Gastroesophageal sphincter (tissue), 4 donors: ENCODE data around the gene IQSEC3. TPM values are rescaled to one million over a fixed set of nuclear protein-coding genes. Genes with fewer than 3 reads are reported as not detected.

ENCODE experiments used
- ATAC-seq: fragments of 150-250 bp; one replicate; pipeline ENCODE4 v1.9.1; 2016; ENCODE audit warnings: mild to moderate bottlenecking, moderate library complexity
- H3K27ac ChIP-seq, 4 donors: fragments of 200-600 bp; sonication (generic) in 3 of 4; 1 replicate in 3 of 4; 2 replicates in 1 of 4; pipeline ENCODE4 v1.5.1; 2016 to 2019
- H3K27me3 ChIP-seq: fragments of 200-600 bp; sonication (generic); one replicate; pipeline ENCODE4 v1.5.1; 2019
- H3K36me3 ChIP-seq, 2 donors: fragments of 200-600 bp; sonication (generic); one replicate each; pipeline ENCODE4 v1.5.1; 2019; ENCODE audit warnings: control low read depth in 1 of 2
- H3K4me1 ChIP-seq, 3 donors: fragments of 200-600 bp; sonication (generic); 1 replicate in 2 of 3; 2 replicates in 1 of 3; pipeline ENCODE4 v1.5.1; 2016 to 2019; ENCODE audit warnings: control low read depth in 2 of 3
- H3K4me3 ChIP-seq, 2 donors: fragments of 200-600 bp; sonication (generic); one replicate each; pipeline ENCODE4 v1.5.1; 2019; ENCODE audit warnings: mild to moderate bottlenecking in 1 of 2, moderate library complexity in 1 of 2
- H3K9me3 ChIP-seq, 3 donors: fragments of 200-600 bp; sonication (generic); one replicate each; pipeline ENCODE4 v1.5.1; 2017 to 2019; ENCODE audit warnings: control low read depth in 2 of 3
- EP300 ChIP-seq: sonication (generic); formaldehyde crosslinking; IDR thresholded peaks from one replicate; pipeline ENCODE4 v1.6.1; 2017; ENCODE audit warnings: antibody characterized with exemption, mild to moderate bottlenecking
- POLR2A ChIP-seq, 2 donors: fragments of 450-650 bp; IDR thresholded peaks; one replicate each; pipeline ENCODE4 v1.6.1; 2017; ENCODE audit warnings: antibody characterized with exemption in 2 of 2, mild to moderate bottlenecking in 2 of 2, moderate library complexity in 1 of 2
- POLR2AphosphoS5 ChIP-seq: sonication (generic); formaldehyde crosslinking; IDR thresholded peaks from one replicate; pipeline ENCODE4 v1.6.1; 2017; ENCODE audit warnings: antibody characterized with exemption
- WGBS, 2 donors: methylation state at CpG; one replicate each; pipeline ENCODE4 v1.1.5; 2018; ENCODE audit warnings: low coverage in 1 of 2; 5-methylcytosine and 5-hydroxymethylcytosine counted together
- total RNA-seq, 4 donors: library from RNA; depleted of rRNA; stranded (reverse); fragments of >200 nt; gene quantifications; one replicate each; pipeline ENCODE4 v1.1.0, GENCODE V29; 2016
- TF ChIP-seq, protein P1 (sequence below), 4 experiments: fragments of 200-600 bp in 2 of 4; fragments of 450-650 bp in 2 of 4; sonication (generic) in 1 of 4; IDR thresholded peaks; one replicate each; pipeline ENCODE4 v1.5.1; 2017 to 2019; ENCODE audit warnings: antibody characterized with exemption in 4 of 4, mild to moderate bottlenecking in 2 of 4, moderate library complexity in 2 of 4

The IQSEC3 gene
- total RNA-seq, 4 donors from 2014 or later: 0.07 to 2.4 (median 0.57) TPM

GRCh38 chr12:221736-222135, 155.2 kb downstream of the IQSEC3 start:
- no peaks in the 10 kb centered on the region for H3K9me3 ChIP-seq
- peaks cover 43% of the 10 kb centered on the region for H3K27me3 ChIP-seq
- no peak overlapping the region for H3K4me3 ChIP-seq
- TF ChIP-seq, protein P1, sequence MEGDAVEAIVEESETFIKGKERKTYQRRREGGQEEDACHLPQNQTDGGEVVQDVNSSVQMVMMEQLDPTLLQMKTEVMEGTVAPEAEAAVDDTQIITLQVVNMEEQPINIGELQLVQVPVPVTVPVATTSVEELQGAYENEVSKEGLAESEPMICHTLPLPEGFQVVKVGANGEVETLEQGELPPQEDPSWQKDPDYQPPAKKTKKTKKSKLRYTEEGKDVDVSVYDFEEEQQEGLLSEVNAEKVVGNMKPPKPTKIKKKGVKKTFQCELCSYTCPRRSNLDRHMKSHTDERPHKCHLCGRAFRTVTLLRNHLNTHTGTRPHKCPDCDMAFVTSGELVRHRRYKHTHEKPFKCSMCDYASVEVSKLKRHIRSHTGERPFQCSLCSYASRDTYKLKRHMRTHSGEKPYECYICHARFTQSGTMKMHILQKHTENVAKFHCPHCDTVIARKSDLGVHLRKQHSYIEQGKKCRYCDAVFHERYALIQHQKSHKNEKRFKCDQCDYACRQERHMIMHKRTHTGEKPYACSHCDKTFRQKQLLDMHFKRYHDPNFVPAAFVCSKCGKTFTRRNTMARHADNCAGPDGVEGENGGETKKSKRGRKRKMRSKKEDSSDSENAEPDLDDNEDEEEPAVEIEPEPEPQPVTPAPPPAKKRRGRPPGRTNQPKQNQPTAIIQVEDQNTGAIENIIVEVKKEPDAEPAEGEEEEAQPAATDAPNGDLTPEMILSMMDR (IDR thresholded peaks at IDR 0.05): no peak
- TF ChIP-seq EP300 (no peak), POLR2AphosphoS5 (no peak), POLR2A (IDR thresholded peaks at IDR 0.05) (no peak)
- H3K36me3 ChIP-seq: no peaks in the 10 kb centered on the region
- no peak overlapping the region for H3K27ac ChIP-seq
- no peak for ATAC-seq
- H3K4me1 ChIP-seq: no peaks in the 10 kb centered on the region
- WGBS, 2 donors: 95% methylated on average over 3 of the region's 6 CpGs; no CpG with 5 or more reads in 1 of the 2 donors

GRCh38 chr12:223841-224240, 157.3 kb downstream of the IQSEC3 start:
- Histone ChIP-seq H3K27ac (no peak overlapping the region), H3K4me1 (no peaks in the 10 kb centered on the region), H3K36me3 (no peaks in the 10 kb centered on the region), H3K27me3 (peaks cover 54% of the 10 kb centered on the region), H3K4me3 (no peak overlapping the region), H3K9me3 (no peaks in the 10 kb centered on the region)
- TF ChIP-seq, protein P1 (IDR thresholded peaks at IDR 0.05): no peak
- TF ChIP-seq EP300: no peak
- TF ChIP-seq POLR2AphosphoS5: no peak
- ATAC-seq: no peak
- 73 to 74% methylated on average over 4 to 7 of the region's 11 CpGs for WGBS, 2 donors

GRCh38 chr12:224330-224729, 157.8 kb downstream of the IQSEC3 start:
- no peak for ATAC-seq

DNA sequence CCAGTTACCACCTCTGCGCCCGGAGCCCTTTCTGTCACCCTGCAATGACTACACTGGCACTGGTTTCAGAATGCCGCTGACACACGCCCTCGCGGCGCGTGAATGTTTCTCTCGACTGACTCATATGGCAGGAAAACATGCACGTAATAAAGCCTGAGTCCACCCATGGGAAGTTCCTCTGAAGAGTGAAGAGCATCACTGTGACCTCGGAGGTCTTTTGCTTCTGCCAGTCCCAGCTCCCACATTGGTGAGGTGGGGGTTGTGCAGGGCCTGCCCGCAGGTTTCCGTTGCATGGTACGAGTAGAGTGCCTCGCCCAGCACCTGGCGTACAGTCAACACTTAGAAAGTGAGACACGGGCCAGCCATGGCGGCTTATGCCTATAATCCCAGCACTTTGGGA, 158.4 kb downstream of the IQSEC3 start:
- no peaks in the 10 kb centered on the region for H3K36me3 ChIP-seq
- H3K9me3 ChIP-seq: no peaks in the 10 kb centered on the region
- H3K4me3 ChIP-seq: no peak overlapping the region
- no peak for TF ChIP-seq POLR2A (IDR thresholded peaks at IDR 0.05)
- TF ChIP-seq POLR2AphosphoS5: no peak
- TF ChIP-seq EP300: no peak
- TF ChIP-seq, protein P1 (IDR thresholded peaks at IDR 0.05): no peak
- no peaks in the 10 kb centered on the region for H3K4me1 ChIP-seq
- H3K27ac ChIP-seq: no peak overlapping the region
- peaks cover 43% of the 10 kb centered on the region for H3K27me3 ChIP-seq
- ATAC-seq: no peak
- 87 to 95% methylated on average over 4 to 6 of the region's 18 CpGs for WGBS, 2 donors

More at GRCh38 chr12:224330-224729, 157.8 kb downstream of the IQSEC3 start:
- no peaks in the 10 kb centered on the region for H3K36me3 ChIP-seq
- H3K4me1 ChIP-seq: no peaks in the 10 kb centered on the region
- no CpG with 5 or more reads among the region's 9 CpGs for WGBS, 2 donors
- H3K4me3 ChIP-seq: no peak overlapping the region
- H3K27me3 ChIP-seq: peaks cover 50% of the 10 kb centered on the region
- no peak for TF ChIP-seq EP300
- no peak for TF ChIP-seq POLR2A (IDR thresholded peaks at IDR 0.05)
- TF ChIP-seq POLR2AphosphoS5: no peak
- H3K27ac ChIP-seq: no peak overlapping the region
- no peaks in the 10 kb centered on the region for H3K9me3 ChIP-seq

GRCh38 chr12:226401-226800, 159.8 kb downstream of the IQSEC3 start:
- TF ChIP-seq POLR2AphosphoS5 (no peak), EP300 (no peak), POLR2A (IDR thresholded peaks at IDR 0.05) (no peak)
- TF ChIP-seq, protein P1 (IDR thresholded peaks at IDR 0.05): no peak
- ATAC-seq: no peak
- H3K27ac ChIP-seq: no peak overlapping the region
- no peaks in the 10 kb centered on the region for H3K36me3 ChIP-seq
- no peaks in the 10 kb centered on the region for H3K9me3 ChIP-seq
- H3K4me1 ChIP-seq: no peaks in the 10 kb centered on the region
- WGBS, 2 donors: 67% methylated on average over 1 of the region's 14 CpGs; no CpG with 5 or more reads in 1 of the 2 donors
- H3K27me3 ChIP-seq: peaks cover 29% of the 10 kb centered on the region
- no peak overlapping the region for H3K4me3 ChIP-seq
